HepG2 (cell line): Measurements from ENCODE around the gene SMTNL1. TPM values are rescaled to one million over a fixed set of nuclear protein-coding genes. Genes with fewer than 3 reads are reported as not detected.
A peak's percentile ranks its signal among the peaks of the same experiment; 100 is the strongest.

Experiments
- CBX2 ChIP-seq, 2 experiments: fragments of 200-600 bp in 1 of 2; sonication (generic); formaldehyde crosslinking in 1 of 2; IDR thresholded peaks; 2 replicates each; pipeline versions ENCODE4 v1.7.0 to v1.8.1; 2018 to 2022; ENCODE audit warnings: low read depth in 2 of 2, low read length in 1 of 2, mild to moderate bottlenecking in 1 of 2, missing genetic modification reagents in 1 of 2
- CHCHD3 ChIP-seq: sonication (generic); formaldehyde crosslinking; IDR thresholded peaks from 2 replicates; pipeline ENCODE4 v1.8.0; 2022; ENCODE audit warnings: mild to moderate bottlenecking, missing genetic modification reagents, moderate library complexity
- DPF2 ChIP-seq: sonication (generic); formaldehyde crosslinking; IDR thresholded peaks from 2 replicates; pipeline ENCODE4 v1.4.0; 2020; ENCODE audit warnings: mild to moderate bottlenecking, low read depth, missing genetic modification reagents, borderline replicate concordance
- ELF4 ChIP-seq: sonication (generic); formaldehyde crosslinking; IDR thresholded peaks from 2 replicates; pipeline ENCODE4 v1.5.0; 2020; ENCODE audit warnings: missing genetic modification reagents, mild to moderate bottlenecking, moderate library complexity, borderline replicate concordance
- GABPA ChIP-seq, 2 experiments: IDR thresholded peaks; 2 replicates each; pipeline ENCODE4 v1.6.1; 2011 to 2016; ENCODE audit warnings: low read depth in 2 of 2, low read length in 1 of 2, missing biosample characterization in 1 of 2, missing genetic modification characterization in 1 of 2
- HDAC6 ChIP-seq: fragments of 200-600 bp; sonication (generic); IDR thresholded peaks from 2 replicates; pipeline ENCODE4 v1.7.0; 2017; ENCODE audit warnings: mild to moderate bottlenecking, antibody characterized with exemption, low read length, low read depth
- HNRNPLL ChIP-seq: fragments of 200-400 bp; formaldehyde crosslinking; IDR thresholded peaks from 2 replicates; pipeline ENCODE4 v1.6.1; 2017; ENCODE audit warnings: mild to moderate bottlenecking, low read depth, low read length; ENCODE audit not compliant: poor library complexity, severe bottlenecking
- KDM3A ChIP-seq: IDR thresholded peaks from 2 replicates; pipeline ENCODE4 v1.6.1; 2018; ENCODE audit warnings: low read depth, missing compliant biosample characterization
- MIER2 ChIP-seq: IDR thresholded peaks from 2 replicates; pipeline ENCODE4 v1.6.1; 2016; ENCODE audit warnings: missing biosample characterization, missing genetic modification reagents
- NFYB ChIP-seq: sonication (generic); formaldehyde crosslinking; IDR thresholded peaks from 2 replicates; pipeline ENCODE4 v1.4.0; 2020; ENCODE audit warnings: missing genetic modification reagents
- NR0B2 ChIP-seq: sonication (generic); formaldehyde crosslinking; IDR thresholded peaks from 2 replicates; pipeline ENCODE4 v1.4.0; 2020; ENCODE audit warnings: mild to moderate bottlenecking, missing genetic modification reagents
- PCBP2 ChIP-seq: fragments of 200-400 bp; formaldehyde crosslinking; optimal IDR thresholded peaks from 2 replicates; pipeline ENCODE3; 2018; ENCODE audit warnings: low read length, low read depth; ENCODE audit not compliant: poor library complexity, severe bottlenecking
- RBM22 ChIP-seq: fragments of 200-400 bp; formaldehyde crosslinking; optimal IDR thresholded peaks from 2 replicates; pipeline ENCODE3; 2017; ENCODE audit warnings: mild to moderate bottlenecking, low read length, moderate library complexity
- YEATS4 ChIP-seq: sonication (generic); formaldehyde crosslinking; IDR thresholded peaks from 2 replicates; pipeline ENCODE4 v1.4.0; 2020; ENCODE audit warnings: missing genetic modification reagents, borderline replicate concordance
- ZBTB7A ChIP-seq: sonication (generic); formaldehyde crosslinking; IDR thresholded peaks from 2 replicates; pipeline ENCODE4 v1.8.0; 2022; ENCODE audit warnings: mild to moderate bottlenecking, missing genetic modification reagents
- ZFP1 ChIP-seq: IDR thresholded peaks from 2 replicates; pipeline ENCODE4 v1.6.1; 2016
- ZFP41 ChIP-seq: sonication (generic); formaldehyde crosslinking; IDR thresholded peaks from 2 replicates; pipeline ENCODE4 v1.4.0; 2020; ENCODE audit warnings: mild to moderate bottlenecking, missing genetic modification reagents, borderline replicate concordance
- ZNF224 ChIP-seq: sonication (generic); formaldehyde crosslinking; IDR thresholded peaks from 2 replicates; pipeline ENCODE4 v1.5.0; 2020; ENCODE audit warnings: mild to moderate bottlenecking, missing genetic modification reagents
- ZNF263 ChIP-seq: sonication (generic); formaldehyde crosslinking; IDR thresholded peaks from 2 replicates; pipeline ENCODE4 v1.4.0; 2020; ENCODE audit warnings: missing genetic modification reagents
- ZNF446 ChIP-seq: sonication (generic); formaldehyde crosslinking; IDR thresholded peaks from 2 replicates; pipeline ENCODE4 v1.5.0; 2020; ENCODE audit warnings: mild to moderate bottlenecking, missing genetic modification reagents
- ZNF577 ChIP-seq: sonication (generic); formaldehyde crosslinking; IDR thresholded peaks from 2 replicates; pipeline ENCODE4 v1.4.0; 2020; ENCODE audit warnings: mild to moderate bottlenecking, low read depth, missing genetic modification reagents, borderline replicate concordance
- ZNF644 ChIP-seq: IDR thresholded peaks from 2 replicates; pipeline ENCODE4 v1.6.1; 2016; ENCODE audit warnings: low read depth
- ZNF746 ChIP-seq: sonication (generic); formaldehyde crosslinking; IDR thresholded peaks from 2 replicates; pipeline ENCODE4 v1.8.0; 2022; ENCODE audit warnings: mild to moderate bottlenecking, missing genetic modification reagents
- ZNF775 ChIP-seq: sonication (generic); formaldehyde crosslinking; IDR thresholded peaks from 2 replicates; pipeline ENCODE4 v1.4.0; 2020; ENCODE audit warnings: missing genetic modification reagents, mild to moderate bottlenecking, moderate library complexity, borderline replicate concordance
- polyA plus RNA-seq, 8 experiments: library from polyadenylated mRNA; depleted of rRNA in 3 of 8; stranded (reverse) in 7 of 8; unstranded in 1 of 8; fragments of >200 nt; fragmentation: Illumina TruSeq in 4 of 8; extraction: Trizol in 4 of 8; gene quantifications; 2 replicates each; pipeline versions ENCODE4 v1.2.1 to v1.2.3, GENCODE V29; 2011 to 2016; ENCODE audit warnings: low read depth in 4 of 8, missing spikeins in 1 of 8, mixed read lengths in 1 of 8; ENCODE audit not compliant: insufficient read depth in 1 of 8
- total RNA-seq, 5 experiments: library from RNA; depleted of rRNA; stranded (reverse); fragments of >200 nt; fragmentation: Illumina TruSeq; extraction: Trizol; gene quantifications; 2 replicates each; pipeline ENCODE4 v1.2.3, GENCODE V29; 2016; ENCODE audit warnings: low read depth in 1 of 5
- TF ChIP-seq, protein P1 (sequence below): sonication (generic); formaldehyde crosslinking; IDR thresholded peaks from 2 replicates; pipeline ENCODE4 v1.5.0; 2020; ENCODE audit warnings: mild to moderate bottlenecking, low read depth, missing genetic modification reagents, borderline replicate concordance
- TF ChIP-seq, protein P2 (sequence below): sonication (generic); formaldehyde crosslinking; IDR thresholded peaks from 2 replicates; pipeline ENCODE4 v1.8.1; 2023; ENCODE audit warnings: mild to moderate bottlenecking, moderate library complexity, missing genetic modification reagents

Gene SMTNL1
- total and polyA plus RNA-seq, 2 of the 13 experiments (the other 11 are each of a cell fraction or from before 2014, with no cell fraction given): 0.04 TPM; not detected in 1

- peak; percentile 94 for TF ChIP-seq ELF4 (CRISPR knock-in tag)
- TF ChIP-seq MIER2 (CRISPR knock-in tag): no peak; the same call in 1 of the 2 replicates
- no peak for TF ChIP-seq ZBTB7A (CRISPR knock-in tag)
- no peak for TF ChIP-seq ZNF224 (CRISPR knock-in tag)
- no peak for TF ChIP-seq ZNF644
- TF ChIP-seq HNRNPLL: peak; percentile 24
- TF ChIP-seq, protein P1, sequence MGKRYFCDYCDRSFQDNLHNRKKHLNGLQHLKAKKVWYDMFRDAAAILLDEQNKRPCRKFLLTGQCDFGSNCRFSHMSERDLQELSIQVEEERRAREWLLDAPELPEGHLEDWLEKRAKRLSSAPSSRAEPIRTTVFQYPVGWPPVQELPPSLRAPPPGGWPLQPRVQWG (CRISPR knock-in tag): no peak
- TF ChIP-seq KDM3A (CRISPR knock-in tag): peak; percentile 47; the same call in 1 of the 2 replicates
- no peak for TF ChIP-seq CHCHD3 (CRISPR knock-in tag)
- TF ChIP-seq GABPA (IDR thresholded peaks at IDR 0.05; ENCODE audit: low read depth, low read length): peak; percentile 69
- peak; percentile 97 for TF ChIP-seq GABPA (CRISPR knock-in tag; IDR thresholded peaks at IDR 0.05; ENCODE audit: low read depth)
- TF ChIP-seq ZNF263 (CRISPR knock-in tag): 0 out of 2 replicates have a peak, but pooled peaks have one; percentile 43
- no peak for TF ChIP-seq HDAC6
- TF ChIP-seq ZNF446 (CRISPR knock-in tag): no peak
- TF ChIP-seq RBM22: no peak
- TF ChIP-seq CBX2 (IDR thresholded peaks at IDR 0.05; ENCODE audit: low read depth, low read length): no peak
- no peak for TF ChIP-seq CBX2 (CRISPR knock-in tag; IDR thresholded peaks at IDR 0.05; ENCODE audit: low read depth)
- TF ChIP-seq ZFP1 (CRISPR knock-in tag): no peak; the same call in 1 of the 2 replicates
- no peak for TF ChIP-seq ZFP41
- TF ChIP-seq PCBP2: no peak
- no peak for TF ChIP-seq ZNF577
- TF ChIP-seq NFYB (CRISPR knock-in tag): peak; percentile 76
- TF ChIP-seq NR0B2 (CRISPR knock-in tag): peak; percentile 53; the same call in 1 of the 2 replicates
- TF ChIP-seq ZNF746 (CRISPR knock-in tag): no peak
- TF ChIP-seq ZNF775: no peak
- TF ChIP-seq YEATS4 (CRISPR knock-in tag): peak; percentile 94
- no peak for TF ChIP-seq DPF2 (CRISPR knock-in tag)
- TF ChIP-seq, protein P2, sequence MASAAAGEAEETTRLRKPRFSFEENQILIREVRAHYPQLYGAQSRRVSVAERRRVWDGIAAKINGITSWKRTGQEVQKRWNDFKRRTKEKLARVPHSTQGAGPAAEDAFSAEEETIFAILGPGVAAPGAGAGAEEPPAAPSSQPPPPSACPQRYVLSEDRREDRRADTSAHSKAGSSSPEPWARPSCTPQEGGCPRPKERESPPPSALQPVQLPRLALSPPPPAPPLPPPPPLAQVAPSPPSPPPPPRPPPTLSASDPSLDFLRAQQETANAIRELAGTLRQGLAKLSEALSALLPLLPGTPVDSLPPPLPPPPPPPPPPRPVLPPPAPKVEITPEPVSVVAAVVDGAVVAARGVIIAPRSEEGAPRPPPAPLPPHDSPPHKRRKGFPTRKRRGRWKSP (CRISPR knock-in tag): peak; percentile 59
Measured at GRCh38 chr11:57530596-57531507, 6.5 kb upstream of the SMTNL1 start, which contains the start of gene TIMM10 (continued).
